ENCODE measurements around the gene BTBD16.

GRCh38 chr10:122273966-122274545, 3.0 kb downstream of the BTBD16 start:
- TF ChIP-seq CTCF (IDR thresholded peaks at IDR 0.05) (no peak), POLR2AphosphoS5 (IDR thresholded peaks at IDR 0.05; ENCODE audit: low read depth, low read length) (no peak), REST (IDR thresholded peaks at IDR 0.05; ENCODE audit: insufficient read depth in 1 of 2, low read depth in 2 of 2, low read length in 1 of 2) (no peak), TCF7L2 (IDR thresholded peaks at IDR 0.05; ENCODE audit: low read depth, low read length) (no peak), SIN3A (IDR thresholded peaks at IDR 0.05; ENCODE audit: borderline replicate concordance, insufficient read depth, low read depth, low read length) (no peak)

All from Panc1 (cell line).